ENCODE measurements around the gene C16orf96.

GRCh38 chr16:4586291-4586690 lies 30.2 kb downstream of the C16orf96 start:
- TF ChIP-seq CTCF (IDR thresholded peaks at IDR 0.05) (no peak), EZH2 (IDR thresholded peaks at IDR 0.05; ENCODE audit: borderline replicate concordance, insufficient read depth, low read depth, low read length, poor library complexity, severe bottlenecking) (no peak)
